Central memory CD4-positive, alpha-beta T cell (primary cell): ENCODE data around the gene HOXA11.

Experiments used
- DNase-seq: peaks from one replicate; pipeline ENCODE4 v3.0.0; 2022

Gene HOXA11

GRCh38 chr7:27179503-27180430 lies 5.3 kb downstream of the HOXA11 start:
- DNase-seq = no peak

- no peak for DNase-seq
Measured at GRCh38 chr7:27179030-27179429, 6.0 kb downstream of the HOXA11 start.

- DNase-seq = no peak
Measured at GRCh38 chr7:27178366-27178765, 6.7 kb downstream of the HOXA11 start.

- DNase-seq = no peak
Measured at GRCh38 chr7:27177795-27178320, 7.2 kb downstream of the HOXA11 start.

- no peak for DNase-seq
Measured at GRCh38 chr7:27176962-27177794, 7.9 kb downstream of the HOXA11 start.

- DNase-seq = no peak
Measured at GRCh38 chr7:27176524-27176845, 8.5 kb downstream of the HOXA11 start.

GRCh38 chr7:27175626-27176523 lies 9.2 kb downstream of the HOXA11 start:
- DNase-seq = no peak

GRCh38 chr7:27174874-27175625 lies 10.0 kb downstream of the HOXA11 start:
- no peak for DNase-seq

- no peak for DNase-seq
Measured at GRCh38 chr7:27173956-27174873, 10.8 kb downstream of the HOXA11 start, which contains the start of gene HOXA10. TSS of gene HOXA10 (minus strand) at chr7:27174320. CDS start at chr7:27174306, 14 bp downstream.

- DNase-seq = no peak
Measured at GRCh38 chr7:27173511-27173955, 11.5 kb downstream of the HOXA11 start.

- DNase-seq = no peak
Measured at GRCh38 chr7:27172823-27173510, 12.1 kb downstream of the HOXA11 start.

- no peak for DNase-seq
Measured at GRCh38 chr7:27172315-27172774, 12.7 kb downstream of the HOXA11 start.

GRCh38 chr7:27171637-27172314 lies 13.3 kb downstream of the HOXA11 start:
- no peak for DNase-seq

- DNase-seq = no peak
Measured at GRCh38 chr7:27171325-27171636, 13.8 kb downstream of the HOXA11 start.

- DNase-seq = no peak
Measured at GRCh38 chr7:27170426-27171324, 14.4 kb downstream of the HOXA11 start.

- no peak for DNase-seq
Measured at GRCh38 chr7:27169658-27170425, 15.2 kb downstream of the HOXA11 start.

- no peak for DNase-seq
Measured at GRCh38 chr7:27168265-27168947, 16.6 kb downstream of the HOXA11 start.
